H1 (cell line): ENCODE results near the gene BIVM. TPM values are rescaled to one million over a fixed set of nuclear protein-coding genes. Genes with fewer than 3 reads are reported as not detected.

Experiments
- CTCF ChIA-PET: fragments of 300-600 bp; sonication (Branson Sonifier 250); formaldehyde crosslinking; loops from one replicate; lab custom pipeline; 2021; ENCODE audit not compliant: partially characterized antibody; lab: Charles Lee
- POLR2A ChIA-PET: fragments of 300-600 bp; sonication (Branson Sonifier 250); formaldehyde crosslinking; loops from one replicate; lab custom pipeline; 2021; ENCODE audit warnings: inconsistent platforms; ENCODE audit not compliant: partially characterized antibody; lab: Charles Lee
- DNase-seq, 2 experiments: peaks; one replicate each; pipeline versions ENCODE4 v3.0.0 to v3.0.0-alpha.2; 2010 to 2022; ENCODE audit warnings: low spot score in 2 of 2, low read depth in 1 of 2, mixed read lengths in 1 of 2
- FAIRE-seq: peaks from 2 replicates; lab custom pipeline; 2011; peaks lifted over from hg19 to GRCh38; lab: Jason Lieb, UNC
- H2AFZ ChIP-seq: 2 replicates; pipeline ENCODE4 v1.8.1; 2012; ENCODE audit warnings: low read length, inconsistent platforms
- H2AK5ac ChIP-seq: 2 replicates; pipeline ENCODE4 v1.6.1; 2013; ENCODE audit warnings: low read depth, low read length
- H2BK120ac ChIP-seq: replicated peaks from 2 replicates; pipeline ENCODE3; 2013; ENCODE audit warnings: low read depth, low read length, inconsistent platforms
- H2BK12ac ChIP-seq: 2 replicates; pipeline ENCODE4 v1.6.1; 2013; ENCODE audit warnings: low read depth, low read length
- H2BK15ac ChIP-seq: 2 replicates; pipeline ENCODE4 v1.6.1; 2013; ENCODE audit warnings: low read length
- H2BK20ac ChIP-seq: 2 replicates; pipeline ENCODE4 v1.6.1; 2013; ENCODE audit warnings: low read length
- H2BK5ac ChIP-seq: 2 replicates; pipeline ENCODE4 v1.6.1; 2013; ENCODE audit warnings: low read depth, low read length
- H3K14ac ChIP-seq: 2 replicates; pipeline ENCODE4 v1.6.1; 2013; ENCODE audit warnings: inconsistent platforms; ENCODE audit not compliant: insufficient read length
- H3K18ac ChIP-seq: 2 replicates; pipeline ENCODE4 v1.6.1; 2013; ENCODE audit warnings: low read length; ENCODE audit errors: extremely low read depth
- H3K23ac ChIP-seq: 2 replicates; pipeline ENCODE4 v1.6.1; 2013; ENCODE audit warnings: inconsistent platforms; ENCODE audit not compliant: insufficient read length
- H3K23me2 ChIP-seq: 2 replicates; pipeline ENCODE4 v1.6.1; 2013; ENCODE audit warnings: low read depth, low read length
- H3K27ac ChIP-seq: 2 replicates; pipeline ENCODE4 v1.6.1; 2011; ENCODE audit warnings: low read depth, low read length, inconsistent platforms
- H3K27me3 ChIP-seq, 4 experiments: replicated peaks in 1 of 4; 1 replicate in 1 of 4; 2 replicates in 3 of 4; pipeline versions ENCODE4 v1.6.1 to v1.8.1; 2011 to 2013; ENCODE audit warnings: low read length in 3 of 4, mild to moderate bottlenecking in 3 of 4, inconsistent platforms in 2 of 4, mixed read lengths in 2 of 4, moderate library complexity in 1 of 4; ENCODE audit not compliant: control insufficient read depth in 3 of 4, insufficient read depth in 3 of 4; ENCODE audit errors: extremely low read depth in 1 of 4
- H3K36me3 ChIP-seq, 4 experiments: 2 replicates each; pipeline versions ENCODE4 v1.6.1 to v1.8.1; 2011 to 2013; ENCODE audit warnings: mild to moderate bottlenecking in 4 of 4, low read length in 3 of 4, moderate library complexity in 2 of 4, control low read depth in 1 of 4, inconsistent platforms in 1 of 4; ENCODE audit not compliant: insufficient read depth in 4 of 4, control insufficient read depth in 2 of 4
- H3K4ac ChIP-seq: replicated peaks from 2 replicates; pipeline ENCODE3; 2013; ENCODE audit warnings: low read length, low read depth, mixed read lengths, inconsistent platforms; ENCODE audit not compliant: insufficient read length
- H3K4me1 ChIP-seq, 4 experiments: replicated peaks in 1 of 4; 1 replicate in 1 of 4; 2 replicates in 3 of 4; pipeline versions ENCODE4 v1.6.1 to v1.8.1; 2011 to 2013; ENCODE audit warnings: low read length in 3 of 4, inconsistent platforms in 2 of 4, mixed read lengths in 1 of 4; ENCODE audit not compliant: insufficient read depth in 4 of 4, control insufficient read depth in 3 of 4
- H3K4me2 ChIP-seq, 2 experiments: 2 replicates each; pipeline versions ENCODE4 v1.6.1 to v1.8.1; 2011 to 2013; ENCODE audit warnings: low read depth in 2 of 2, low read length in 2 of 2, control low read depth in 1 of 2, inconsistent platforms in 1 of 2, mild to moderate bottlenecking in 1 of 2; ENCODE audit not compliant: insufficient read depth in 1 of 2
- H3K4me3 ChIP-seq, 4 experiments: fragments of 200-600, 300-600 bp in 1 of 4; sonication (generic), shearing (Covaris generic), sonication (Bioruptor Twin) in 1 of 4; 2 replicates each; pipeline versions ENCODE4 v1.5.1 to v1.8.1; 2011 to 2016; ENCODE audit warnings: low read length in 4 of 4, low read depth in 3 of 4, control low read depth in 2 of 4, inconsistent platforms in 2 of 4, mild to moderate bottlenecking in 2 of 4, mixed read lengths in 1 of 4, moderate library complexity in 1 of 4; ENCODE audit not compliant: insufficient read depth in 2 of 4; ENCODE audit errors: extremely low read depth in 1 of 4
- H3K56ac ChIP-seq: replicated peaks from 2 replicates; pipeline ENCODE3; 2013; ENCODE audit warnings: low read depth, mild to moderate bottlenecking, mixed read lengths, low read length, inconsistent platforms; ENCODE audit not compliant: insufficient read length
- H3K79me1 ChIP-seq: 2 replicates; pipeline ENCODE4 v1.6.1; 2013; ENCODE audit warnings: low read depth, low read length, control low read depth
- H3K79me2 ChIP-seq, 2 experiments: 2 replicates each; pipeline versions ENCODE4 v1.6.1 to v1.8.1; 2012 to 2013; ENCODE audit warnings: low read length in 2 of 2, mild to moderate bottlenecking in 2 of 2, inconsistent platforms in 1 of 2; ENCODE audit not compliant: insufficient read depth in 2 of 2, control insufficient read depth in 1 of 2
- H3K9ac ChIP-seq, 4 experiments: replicated peaks in 1 of 4; 1 replicate in 1 of 4; 2 replicates in 3 of 4; pipeline versions ENCODE4 v1.6.1 to v1.8.1; 2011 to 2013; ENCODE audit warnings: low read depth in 3 of 4, low read length in 3 of 4, control low read depth in 2 of 4, mild to moderate bottlenecking in 2 of 4, moderate library complexity in 2 of 4, inconsistent platforms in 1 of 4; ENCODE audit errors: extremely low read depth in 1 of 4
- H3K9me3 ChIP-seq, 2 experiments: 2 replicates each; pipeline versions ENCODE4 v1.6.1 to v1.8.1; 2012 to 2013; ENCODE audit warnings: mild to moderate bottlenecking in 2 of 2, moderate library complexity in 2 of 2, control low read depth in 1 of 2, inconsistent platforms in 1 of 2, low read depth in 1 of 2, low read length in 1 of 2, mixed read lengths in 1 of 2; ENCODE audit not compliant: insufficient read depth in 2 of 2
- H4K20me1 ChIP-seq, 2 experiments: replicated peaks in 1 of 2; 2 replicates each; pipeline versions ENCODE3 to v1.8.1; 2011 to 2013; ENCODE audit warnings: inconsistent platforms in 2 of 2, low read length in 2 of 2, mild to moderate bottlenecking in 1 of 2; ENCODE audit not compliant: insufficient read depth in 2 of 2, control insufficient read depth in 1 of 2
- H4K5ac ChIP-seq: 2 replicates; pipeline ENCODE4 v1.6.1; 2013; ENCODE audit warnings: low read length, low read depth, mixed read lengths, inconsistent platforms; ENCODE audit not compliant: insufficient read length
- H4K8ac ChIP-seq: 2 replicates; pipeline ENCODE4 v1.8.0; 2013; ENCODE audit warnings: mild to moderate bottlenecking, moderate library complexity, low read length, inconsistent platforms; ENCODE audit not compliant: insufficient read depth; ENCODE audit errors: extremely low read depth
- H4K91ac ChIP-seq: replicated peaks from 2 replicates; pipeline ENCODE3; 2013; ENCODE audit warnings: low read length, mixed read lengths, inconsistent platforms; ENCODE audit not compliant: insufficient read length
- EP300 ChIP-seq, 2 experiments: IDR thresholded peaks; 1 replicate in 1 of 2; 2 replicates in 1 of 2; pipeline ENCODE4 v1.6.1; 2011 to 2012; ENCODE audit warnings: low read depth in 2 of 2, low read length in 2 of 2, mild to moderate bottlenecking in 2 of 2, borderline replicate concordance in 1 of 2, inconsistent platforms in 1 of 2, moderate library complexity in 1 of 2
- PHF8 ChIP-seq: fragments of 200-600 bp; sonication (generic); conservative IDR thresholded peaks from 2 replicates; pipeline ENCODE4 v1.7.1; 2012; ENCODE audit warnings: low read depth, mild to moderate bottlenecking, inconsistent platforms, low read length, moderate library complexity
- WGBS, 2 experiments: shearing (Covaris generic) in 1 of 2; methylation state at CpG; one replicate each; pipeline versions ENCODE4 v1.1.6 to v1.1.7; 2013 to 2015; ENCODE audit warnings: low lambda C conversion rate in 2 of 2, mixed read lengths in 2 of 2, inconsistent platforms in 1 of 2, low coverage in 1 of 2, missing lambda C conversion rate in 1 of 2; ENCODE audit not compliant: insufficient replicate concordance in 2 of 2, insufficient coverage in 1 of 2, insufficient read length in 1 of 2; ENCODE audit errors: extremely low coverage in 1 of 2, missing lambda C conversion rate in 1 of 2; 5-methylcytosine and 5-hydroxymethylcytosine counted together
- polyA plus RNA-seq, 7 experiments: library from polyadenylated mRNA; depleted of rRNA in 3 of 7; stranded (reverse) in 5 of 7; unstranded in 2 of 7; fragments of >200 nt in 5 of 7; fragments of 200-250 nt in 2 of 7; gene quantifications; 1 replicate in 5 of 7; 2 replicates in 1 of 7; 4 replicates in 1 of 7; pipeline versions ENCODE4 v1.2.1 to v1.2.3, GENCODE V29; 2011 to 2013; ENCODE audit warnings: missing spikeins in 2 of 7, mixed read lengths in 2 of 7
- total RNA-seq: library from RNA; stranded (reverse); fragmentation: NEBNext Ultra II Directional; extraction: Animal tissue kit (Norgen Biotek cat#: 25700); gene quantifications from 2 replicates; pipeline ENCODE4 v1.2.1, GENCODE V29; 2021

Gene BIVM
- total and polyA plus RNA-seq, 2 of the 8 experiments (the other 6 are each of a cell fraction or from before 2014, with no cell fraction given) = 1.8 to 5.5 TPM

DNA sequence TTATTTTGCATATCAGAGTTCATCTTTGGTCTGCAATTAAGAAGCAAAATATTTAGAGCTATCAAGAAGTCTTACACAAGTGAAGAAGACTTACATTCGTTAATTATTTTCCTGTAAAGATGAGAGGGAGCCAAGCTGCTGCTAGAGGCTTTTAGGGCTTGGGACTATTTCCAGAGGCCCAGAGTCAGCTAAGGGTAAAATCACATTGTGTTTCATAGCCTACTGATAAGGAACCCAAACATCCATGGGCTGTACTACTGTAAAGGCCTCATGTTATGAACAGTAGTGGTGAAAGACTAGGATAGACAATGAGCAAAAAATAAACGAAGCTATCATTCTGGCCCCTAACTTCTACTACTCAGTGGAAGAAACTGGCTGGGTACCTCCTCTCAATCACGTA is 14.4 kb upstream of the BIVM start:
- Histone ChIP-seq H3K9me3 (peaks cover 7 to 8% of the 10 kb centered on the region in 2 experiments; a peak in 3 of 4 replicates), H3K23ac (no peak overlapping the region), H3K56ac (no peak overlapping the region), H3K79me1 (no peaks in the 10 kb centered on the region), H2BK120ac (no peak overlapping the region), H2BK15ac (no peak overlapping the region), H3K27ac (no peak overlapping the region), H2BK12ac (no peak overlapping the region), H4K5ac (no peak overlapping the region), H2AK5ac (no peak overlapping the region), H2BK20ac (no peak overlapping the region), H3K79me2 (no peaks in the 10 kb centered on the region), H2AFZ (no peak overlapping the region), H3K4me1 (no peaks in the 10 kb centered on the region), H3K9ac (no peak overlapping the region), H2BK5ac (no peak overlapping the region), H3K27me3 (no peaks in the 10 kb centered on the region), H3K23me2 (no peaks in the 10 kb centered on the region), H3K4me2 (no peak overlapping the region), H3K18ac (no peak overlapping the region), H3K36me3 (peaks cover 0 to 13% (median 6%) of the 10 kb centered on the region in 4 experiments; a peak in 3 of 8 replicates), H3K14ac (no peak overlapping the region), H3K4me3 (no peak overlapping the region), H4K8ac (no peak overlapping the region), H4K20me1 (no peaks in the 10 kb centered on the region), H4K91ac (no peak overlapping the region), H3K4ac (no peak overlapping the region)
- 94% methylated on average over 3 of the region's 3 CpGs; no CpG with 5 or more reads in 1 of the 2 experiments for WGBS, 2 experiments
- DNase-seq (no peak), FAIRE-seq (no peak)
- ChIA-PET CTCF (interaction anchor here (1.4 to 1.8 kb wide), 2 partner anchors 11 to 16 kb away, joined by 4 to 7 read pairs; partner anchors contain the start of gene TEX30), POLR2A (interaction anchor here (1.2 to 1.3 kb wide), 2 partner anchors 9 to 11 kb away, joined by 3 to 7 read pairs; partner anchors contain the start of gene TEX30)
- TF ChIP-seq EP300 (IDR thresholded peaks at IDR 0.05; ENCODE audit: borderline replicate concordance in 1 of 2, low read depth in 2 of 2, low read length in 2 of 2) (no peak), PHF8 (no peak)
